ENCODE data around the gene NFIB. TPM values are rescaled to one million over a fixed set of nuclear protein-coding genes. Genes with fewer than 3 reads are reported as not detected.

The NFIB gene
- total RNA-seq, 1 experiment from 2014 or later = 0.61 TPM

- Mint-ChIP-seq H3K4me3 (ENCODE audit: unreplicated experiment) (no peak overlapping the region), H3K27ac (ENCODE audit: unreplicated experiment) (no peak overlapping the region), H3K36me3 (ENCODE audit: insufficient read depth, unreplicated experiment) (no peaks in the 10 kb centered on the region), H3K27me3 (ENCODE audit: insufficient read depth, unreplicated experiment) (no peaks in the 10 kb centered on the region), H3K4me1 (ENCODE audit: low read depth, unreplicated experiment) (no peaks in the 10 kb centered on the region), H3K9me3 (ENCODE audit: unreplicated experiment) (no peaks in the 10 kb centered on the region)
- Histone ChIP-seq H3K4me3 (ENCODE audit: low read depth, low read length) (no peak overlapping the region), H3K9me3 (no peaks in the 10 kb centered on the region), H3K4me1 (no peaks in the 10 kb centered on the region), H3K36me3 (ENCODE audit: control insufficient read depth, insufficient read depth, low read length) (no peaks in the 10 kb centered on the region), H3K27me3 (replicated peaks; ENCODE audit: control insufficient read depth, insufficient read depth, low read length) (no peaks in the 10 kb centered on the region)
- no TSS peak for BruUV-seq (replicated peaks)
- POLR2A ChIA-PET = no interaction called here
- CTCF ChIA-PET = no interaction called here
- no peak for DNase-seq
- intact Hi-C loops (cut with micrococcal nuclease; ENCODE audit: unreplicated experiment) = no loop called here
- no peak for TF ChIP-seq CTCF (IDR thresholded peaks at IDR 0.05; ENCODE audit: insufficient read depth in 1 of 2, low read depth in 1 of 2, low read length in 1 of 2, severe bottlenecking in 1 of 2, unreplicated experiment in 1 of 2)
Measured at GRCh38 chr9:14087576-14087975, 226.4 kb downstream of the NFIB start.

- no peaks in the 10 kb centered on the region for H3K4me1 ChIP-seq
- no peaks in the 10 kb centered on the region for H3K36me3 Mint-ChIP-seq (ENCODE audit: insufficient read depth, unreplicated experiment)
- intact Hi-C loops (cut with micrococcal nuclease; ENCODE audit: unreplicated experiment) = no loop called here
- no peaks in the 10 kb centered on the region for H3K36me3 ChIP-seq (ENCODE audit: control insufficient read depth, insufficient read depth, low read length)
- H3K4me3 ChIP-seq (ENCODE audit: low read depth, low read length) = no peak overlapping the region
- ChIA-PET POLR2A (no interaction called here), CTCF (no interaction called here)
- H3K4me3 Mint-ChIP-seq (ENCODE audit: unreplicated experiment) = no peak overlapping the region
- H3K4me1 Mint-ChIP-seq (ENCODE audit: low read depth, unreplicated experiment) = no peaks in the 10 kb centered on the region
- no peaks in the 10 kb centered on the region for H3K27me3 Mint-ChIP-seq (ENCODE audit: insufficient read depth, unreplicated experiment)
- H3K9me3 Mint-ChIP-seq (ENCODE audit: unreplicated experiment) = no peaks in the 10 kb centered on the region
- no TSS peak for BruUV-seq (replicated peaks)
- no peaks in the 10 kb centered on the region for H3K27me3 ChIP-seq (replicated peaks; ENCODE audit: control insufficient read depth, insufficient read depth, low read length)
- H3K27ac Mint-ChIP-seq (ENCODE audit: unreplicated experiment) = no peak overlapping the region
- H3K9me3 ChIP-seq = no peaks in the 10 kb centered on the region
- no peak for TF ChIP-seq CTCF (IDR thresholded peaks at IDR 0.05; ENCODE audit: insufficient read depth in 1 of 2, low read depth in 1 of 2, low read length in 1 of 2, severe bottlenecking in 1 of 2, unreplicated experiment in 1 of 2)
- no peak for DNase-seq
Measured at GRCh38 chr9:14086495-14086894, 227.4 kb downstream of the NFIB start.

GRCh38 chr9:14085810-14086209, 228.1 kb downstream of the NFIB start:
- H3K27me3 Mint-ChIP-seq (ENCODE audit: insufficient read depth, unreplicated experiment) = no peaks in the 10 kb centered on the region
- H3K27ac Mint-ChIP-seq (ENCODE audit: unreplicated experiment) = no peak overlapping the region
- H3K36me3 ChIP-seq (ENCODE audit: control insufficient read depth, insufficient read depth, low read length) = no peaks in the 10 kb centered on the region
- H3K27me3 ChIP-seq (replicated peaks; ENCODE audit: control insufficient read depth, insufficient read depth, low read length) = no peaks in the 10 kb centered on the region
- no peaks in the 10 kb centered on the region for H3K9me3 Mint-ChIP-seq (ENCODE audit: unreplicated experiment)
- no peak overlapping the region for H3K4me3 ChIP-seq (ENCODE audit: low read depth, low read length)
- DNase-seq = no peak
- no peaks in the 10 kb centered on the region for H3K36me3 Mint-ChIP-seq (ENCODE audit: insufficient read depth, unreplicated experiment)
- H3K4me1 ChIP-seq = no peaks in the 10 kb centered on the region
- ChIA-PET POLR2A (no interaction called here), CTCF (no interaction called here)
- no TSS peak for BruUV-seq (replicated peaks)
- H3K9me3 ChIP-seq = no peaks in the 10 kb centered on the region
- intact Hi-C loops (cut with micrococcal nuclease; ENCODE audit: unreplicated experiment) = no loop called here
- no peak overlapping the region for H3K4me3 Mint-ChIP-seq (ENCODE audit: unreplicated experiment)
- H3K4me1 Mint-ChIP-seq (ENCODE audit: low read depth, unreplicated experiment) = no peaks in the 10 kb centered on the region
- no peak for TF ChIP-seq CTCF (IDR thresholded peaks at IDR 0.05; ENCODE audit: insufficient read depth in 1 of 2, low read depth in 1 of 2, low read length in 1 of 2, severe bottlenecking in 1 of 2, unreplicated experiment in 1 of 2)
